Activated T-helper 1 cell treated with anti-CD3 and anti-CD28 coated beads, Interleukin-12 subunit alpha, Interleukin-12 subunit beta, Interleukin-2, Interleukin-4 antibody, amounts not matched to agents 30 ng/mL and 10 ng/mL and 1 ng/mL, durations not matched to agents 14 hours and 24 hours and 36 hours (primary cell): ENCODE measurements around the gene KERA. TPM values are rescaled to one million over a fixed set of nuclear protein-coding genes. Genes with fewer than 3 reads are reported as not detected.

ENCODE experiments used
- DNase-seq: peaks from one replicate; pipeline ENCODE4 v3.0.0; 2021; ENCODE audit warnings: low spot score
- H3K27ac Mint-ChIP-seq: one replicate; pipeline ENCODE4 v1.8.0; 2021; ENCODE audit warnings: mild to moderate bottlenecking, mixed read lengths
- H3K27me3 Mint-ChIP-seq: one replicate; pipeline ENCODE4 v1.8.0; 2022; ENCODE audit warnings: mild to moderate bottlenecking, moderate library complexity, mixed read lengths; ENCODE audit not compliant: insufficient read depth
- H3K36me3 Mint-ChIP-seq: one replicate; pipeline ENCODE4 v1.8.0; 2021; ENCODE audit warnings: low read depth, mixed read lengths
- H3K4me1 Mint-ChIP-seq: one replicate; pipeline ENCODE4 v1.8.0; 2021; ENCODE audit warnings: low read depth, mixed read lengths
- H3K4me3 Mint-ChIP-seq: one replicate; pipeline ENCODE4 v1.8.0; 2021; ENCODE audit warnings: mild to moderate bottlenecking, moderate library complexity, mixed read lengths
- H3K9me3 Mint-ChIP-seq: one replicate; pipeline ENCODE4 v1.8.0; 2021; ENCODE audit warnings: mixed read lengths
- intact Hi-C: fragments of 100-400 bp; cut with micrococcal nuclease; formaldehyde crosslinking; loops from one replicate; pipeline ENCODE4 v1.15.1; 2024
- total RNA-seq: library from RNA; stranded (reverse); gene quantifications from 2 replicates; pipeline ENCODE4 v1.2.3, GENCODE V29; 2022

Gene KERA, protein sequence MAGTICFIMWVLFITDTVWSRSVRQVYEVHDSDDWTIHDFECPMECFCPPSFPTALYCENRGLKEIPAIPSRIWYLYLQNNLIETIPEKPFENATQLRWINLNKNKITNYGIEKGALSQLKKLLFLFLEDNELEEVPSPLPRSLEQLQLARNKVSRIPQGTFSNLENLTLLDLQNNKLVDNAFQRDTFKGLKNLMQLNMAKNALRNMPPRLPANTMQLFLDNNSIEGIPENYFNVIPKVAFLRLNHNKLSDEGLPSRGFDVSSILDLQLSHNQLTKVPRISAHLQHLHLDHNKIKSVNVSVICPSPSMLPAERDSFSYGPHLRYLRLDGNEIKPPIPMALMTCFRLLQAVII
- total RNA-seq = not detected in 2 replicates

DNA sequence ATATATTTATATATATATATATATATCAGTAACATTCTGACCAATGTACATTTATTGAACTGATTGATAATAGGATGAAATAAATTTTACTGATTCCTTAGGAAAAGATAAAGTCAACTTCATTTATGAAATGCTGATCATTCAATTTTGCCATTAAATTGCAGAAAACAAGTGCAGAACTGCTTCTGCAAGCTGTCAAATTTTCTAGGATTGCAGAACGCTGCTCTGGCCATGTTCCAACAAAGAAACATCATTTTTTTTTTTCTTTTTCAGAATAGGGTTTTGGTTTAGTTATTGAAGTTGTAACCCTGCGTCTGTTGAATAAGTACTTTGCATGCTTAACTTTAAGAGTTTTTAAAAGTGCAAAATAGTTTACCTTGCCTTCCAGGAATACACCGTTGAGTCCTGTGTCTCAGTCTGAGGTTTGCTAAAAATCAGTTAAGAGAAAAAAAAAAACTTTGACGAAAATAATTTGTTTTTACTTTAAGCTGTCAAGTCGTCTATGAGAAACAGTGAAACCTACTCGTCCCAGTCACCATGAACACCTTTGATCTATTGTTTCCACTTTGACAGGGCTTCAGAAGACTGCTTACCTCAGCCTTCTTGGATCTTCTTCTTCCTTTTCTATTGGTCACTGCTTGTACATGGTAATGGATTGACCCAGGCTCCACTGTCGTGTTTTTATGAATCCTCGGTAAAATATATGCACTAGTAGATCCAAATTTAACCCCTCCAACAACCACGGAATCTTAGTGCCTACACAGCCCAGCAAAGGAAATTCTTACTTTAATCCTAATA lies at the start of gene KERA:
KERA (minus strand) TSS at position 657 of the 798 bp plus-strand sequence. CDS start 1,743 bp downstream, outside the sequence.
- no peak within 1 kb of the TSS for H3K27ac Mint-ChIP-seq
- no peaks in the 10 kb centered on the region for H3K4me1 Mint-ChIP-seq
- intact Hi-C loops = no loop called here
- no peak within 1 kb of the TSS for H3K4me3 Mint-ChIP-seq
- no peaks in the 10 kb centered on the region for H3K36me3 Mint-ChIP-seq
- no peaks in the 10 kb centered on the region for H3K9me3 Mint-ChIP-seq
- DNase-seq = no peak
- H3K27me3 Mint-ChIP-seq = no peaks in the 10 kb centered on the region

DNA sequence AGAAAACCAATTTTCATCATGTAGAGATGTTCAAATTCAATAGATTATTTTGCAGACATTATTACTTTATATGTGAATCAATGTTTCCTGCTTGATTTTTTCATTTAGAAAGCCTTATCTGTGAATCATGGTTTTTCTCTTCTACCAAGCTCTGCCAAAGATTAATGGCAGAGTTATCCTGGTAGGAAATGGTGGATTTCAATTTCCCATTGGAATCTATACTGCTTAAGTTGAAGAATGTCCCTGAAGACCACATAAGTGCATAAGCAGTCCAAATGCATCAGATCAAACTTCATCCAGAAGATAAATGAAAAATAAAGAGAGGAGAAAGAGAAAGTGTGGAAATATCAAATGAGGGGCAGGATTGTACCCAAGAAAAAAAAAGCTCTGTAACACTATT lies 48.5 kb upstream of the KERA start:
- Mint-ChIP-seq H3K27me3 (no peaks in the 10 kb centered on the region), H3K27ac (no peak overlapping the region), H3K4me1 (no peaks in the 10 kb centered on the region), H3K36me3 (no peaks in the 10 kb centered on the region), H3K9me3 (no peaks in the 10 kb centered on the region), H3K4me3 (no peak overlapping the region)
- intact Hi-C loops = no loop called here
- no peak for DNase-seq

DNA sequence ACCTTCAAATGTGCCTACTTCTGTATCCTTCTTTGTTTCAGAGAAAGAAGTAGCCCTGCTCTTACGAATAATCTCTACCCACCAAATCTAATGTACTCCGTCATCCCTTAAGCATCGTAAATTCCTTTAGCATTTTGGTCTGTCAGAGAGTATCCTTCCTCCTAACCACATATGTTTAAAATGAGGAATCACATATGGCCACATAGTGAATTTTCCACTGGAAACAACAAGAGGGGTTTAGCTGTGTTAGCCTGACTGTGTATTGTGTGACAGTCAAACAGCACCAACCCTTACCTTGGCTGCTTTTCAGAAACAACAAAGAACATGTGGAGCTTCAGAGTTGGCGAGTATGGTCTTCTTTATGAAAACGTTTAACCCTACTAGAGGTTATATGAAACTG lies 48.0 kb upstream of the KERA start:
- intact Hi-C loops = no loop called here
- Mint-ChIP-seq H3K27me3 (no peaks in the 10 kb centered on the region), H3K4me3 (no peak overlapping the region), H3K27ac (no peak overlapping the region), H3K4me1 (no peaks in the 10 kb centered on the region), H3K36me3 (no peaks in the 10 kb centered on the region), H3K9me3 (no peaks in the 10 kb centered on the region)
- DNase-seq = no peak

DNA sequence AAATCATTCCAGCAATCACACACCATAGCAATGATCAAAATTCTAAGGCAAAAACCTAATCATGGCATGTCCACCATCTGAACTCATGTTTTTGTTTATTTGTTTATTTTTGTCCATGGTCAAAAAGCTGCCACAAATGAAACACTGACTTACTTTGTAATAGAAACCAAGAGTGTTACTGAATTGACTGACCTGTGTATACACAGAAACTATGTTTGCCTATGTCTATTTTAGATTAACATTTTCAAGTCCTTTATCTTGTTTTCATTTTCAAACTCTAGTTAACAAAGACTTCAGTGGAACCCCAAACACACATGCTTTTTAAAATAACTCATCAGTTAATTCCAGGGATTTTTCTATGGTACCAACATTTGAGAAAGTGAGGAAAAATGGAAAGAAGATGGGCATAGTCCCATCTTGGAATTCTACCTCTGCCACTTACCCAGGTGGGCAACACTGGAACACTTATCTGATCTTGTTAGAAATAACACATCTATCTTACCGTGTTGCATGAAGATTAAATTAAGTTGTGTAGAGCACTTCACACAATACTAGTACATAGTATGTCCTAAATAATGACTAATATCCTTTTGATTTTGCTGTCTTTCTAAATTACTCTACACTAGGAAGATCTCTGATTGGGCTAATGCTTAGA lies 47.1 kb upstream of the KERA start:
- intact Hi-C loops = no loop called here
- no peak overlapping the region for H3K4me3 Mint-ChIP-seq
- no peaks in the 10 kb centered on the region for H3K27me3 Mint-ChIP-seq
- H3K4me1 Mint-ChIP-seq = no peaks in the 10 kb centered on the region
- no peak overlapping the region for H3K27ac Mint-ChIP-seq
- no peak for DNase-seq
- H3K36me3 Mint-ChIP-seq = no peaks in the 10 kb centered on the region
- H3K9me3 Mint-ChIP-seq = no peaks in the 10 kb centered on the region

DNA sequence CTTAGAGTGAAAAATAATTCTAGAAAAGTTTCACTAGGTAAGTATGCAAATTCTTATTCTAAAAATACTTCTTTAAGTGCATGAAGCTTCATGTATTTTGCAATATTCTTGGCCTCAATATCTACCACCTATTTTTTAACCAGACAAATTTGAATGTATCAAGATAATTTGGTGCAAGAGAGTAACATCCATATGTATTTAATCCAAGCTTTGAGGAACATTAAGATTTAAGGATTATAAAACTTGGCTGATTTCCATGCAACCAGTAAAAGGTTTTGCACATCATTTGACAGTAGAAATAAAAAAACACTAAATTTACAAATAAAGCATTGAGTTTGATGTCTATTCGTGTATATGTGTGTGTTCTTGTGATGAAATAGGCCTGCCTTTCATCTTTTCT lies 45.8 kb upstream of the KERA start:
- no peak for DNase-seq
- Mint-ChIP-seq H3K4me3 (no peak overlapping the region), H3K27ac (no peak overlapping the region), H3K36me3 (no peaks in the 10 kb centered on the region), H3K4me1 (no peaks in the 10 kb centered on the region), H3K9me3 (no peaks in the 10 kb centered on the region), H3K27me3 (no peaks in the 10 kb centered on the region)
- intact Hi-C loops = no loop called here

DNA sequence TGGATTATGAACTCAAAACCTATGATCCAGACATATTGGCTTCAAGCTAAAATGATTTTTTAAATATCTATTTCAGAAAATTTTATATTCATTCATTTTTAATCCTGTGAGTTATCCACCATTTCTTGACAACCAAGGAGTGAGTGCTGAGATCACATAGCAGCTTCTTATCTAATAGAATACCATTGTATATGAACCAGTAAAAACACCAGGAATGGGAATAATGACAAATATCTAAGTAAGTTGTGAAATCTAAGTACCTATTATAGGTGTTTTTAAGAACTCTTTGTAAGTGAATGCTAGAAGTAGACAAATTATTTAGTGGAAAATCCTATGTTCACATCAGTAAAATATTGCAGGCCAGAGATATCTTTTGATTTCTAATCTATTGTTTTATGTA lies 45.3 kb upstream of the KERA start:
- intact Hi-C loops = no loop called here
- Mint-ChIP-seq H3K36me3 (no peaks in the 10 kb centered on the region), H3K4me3 (no peak overlapping the region)

DNA sequence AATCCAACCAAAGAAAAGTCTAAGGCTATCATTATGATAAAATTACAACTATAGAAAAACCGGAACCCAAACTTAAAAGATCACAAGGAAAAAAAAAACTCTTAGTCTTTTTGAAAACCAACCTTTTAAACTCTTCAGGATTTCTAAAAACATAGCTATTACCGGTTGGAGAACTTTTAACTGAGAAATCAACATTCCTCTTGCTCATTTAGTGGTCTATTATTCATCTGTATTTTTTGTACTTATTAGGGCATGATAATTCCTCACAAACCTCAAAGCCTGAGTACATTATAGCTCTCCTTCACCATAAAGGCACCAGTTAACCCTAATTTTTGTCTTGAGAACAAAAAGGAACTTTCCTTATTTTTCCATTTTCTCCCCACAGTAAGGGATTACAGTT lies 43.1 kb upstream of the KERA start:
- intact Hi-C loops = no loop called here
- Mint-ChIP-seq H3K9me3 (no peaks in the 10 kb centered on the region), H3K4me3 (no peak overlapping the region), H3K27ac (no peak overlapping the region), H3K27me3 (peaks cover 2% of the 10 kb centered on the region), H3K36me3 (no peaks in the 10 kb centered on the region), H3K4me1 (no peaks in the 10 kb centered on the region)
- DNase-seq = no peak

More for the DNA sequence above, 45.3 kb upstream of the KERA start:
- no peaks in the 10 kb centered on the region for H3K9me3 Mint-ChIP-seq
- no peak overlapping the region for H3K27ac Mint-ChIP-seq
- no peaks in the 10 kb centered on the region for H3K4me1 Mint-ChIP-seq
- DNase-seq = no peak
- H3K27me3 Mint-ChIP-seq = no peaks in the 10 kb centered on the region

DNA sequence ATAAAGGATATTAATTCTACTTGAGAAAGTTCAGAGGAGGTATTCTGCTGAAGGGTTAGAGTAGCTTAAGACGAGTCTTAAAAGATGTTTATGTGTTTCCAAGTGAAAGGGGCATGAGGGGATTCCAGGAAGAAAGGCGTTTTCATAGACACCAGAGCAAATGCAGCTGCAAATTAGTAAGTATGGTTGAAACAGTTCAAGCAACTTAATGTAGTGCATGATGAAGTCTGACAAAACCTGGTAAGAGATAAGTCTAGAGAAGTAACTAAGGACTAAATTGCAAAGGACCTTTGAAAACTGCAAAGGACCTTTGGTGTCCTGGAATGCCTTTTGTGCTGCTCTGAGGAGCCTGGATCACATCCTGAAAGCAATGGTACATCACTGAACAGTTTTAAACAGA lies 42.0 kb upstream of the KERA start:
- H3K4me1 Mint-ChIP-seq = no peaks in the 10 kb centered on the region
- H3K36me3 Mint-ChIP-seq = no peaks in the 10 kb centered on the region
- H3K27me3 Mint-ChIP-seq = peaks cover 2% of the 10 kb centered on the region
- no peak overlapping the region for H3K4me3 Mint-ChIP-seq
- DNase-seq = no peak
- H3K27ac Mint-ChIP-seq = no peak overlapping the region
- no peaks in the 10 kb centered on the region for H3K9me3 Mint-ChIP-seq
- intact Hi-C loops = no loop called here

DNA sequence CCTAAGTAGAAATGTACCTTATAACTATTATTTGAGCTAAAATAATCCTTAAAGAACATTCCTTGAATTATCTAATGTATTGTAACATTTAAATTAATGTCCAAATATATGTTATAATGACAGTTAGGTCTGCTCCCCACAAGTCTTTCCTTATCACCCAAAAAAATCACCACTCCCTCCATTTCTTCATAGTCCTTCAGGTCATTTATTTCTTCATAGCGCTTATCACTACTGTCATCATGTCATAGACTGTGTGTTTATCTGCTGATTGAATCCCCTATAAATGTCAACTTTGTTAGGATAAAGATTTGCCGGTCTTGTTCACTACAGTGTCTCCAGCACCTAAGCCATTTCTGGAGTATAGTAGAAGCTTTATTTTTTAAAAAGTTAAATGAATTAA lies 41.5 kb upstream of the KERA start:
- Mint-ChIP-seq H3K27ac (no peak overlapping the region), H3K36me3 (no peaks in the 10 kb centered on the region), H3K4me1 (no peaks in the 10 kb centered on the region), H3K9me3 (no peaks in the 10 kb centered on the region), H3K27me3 (peaks cover 2% of the 10 kb centered on the region), H3K4me3 (no peak overlapping the region)
- DNase-seq = no peak
- intact Hi-C loops = no loop called here

DNA sequence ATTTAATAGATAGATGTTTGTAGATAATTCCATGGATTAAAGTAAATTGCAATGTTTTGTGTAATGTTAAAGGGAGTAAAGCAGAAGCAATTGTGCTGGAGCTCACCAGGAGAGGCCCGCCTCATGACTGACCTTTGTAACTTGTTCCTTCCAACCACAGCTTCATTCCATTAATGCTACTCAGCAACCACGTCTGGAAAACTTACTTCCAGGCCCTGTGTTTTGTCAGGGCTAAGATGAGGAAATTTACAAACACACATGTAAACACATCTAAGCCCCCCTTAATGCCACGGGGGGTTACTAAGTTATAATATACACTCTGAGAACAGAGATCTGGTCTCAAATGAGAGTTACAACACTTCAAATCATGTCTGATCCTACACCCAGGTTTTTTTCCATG lies 41.1 kb upstream of the KERA start:
- no peak overlapping the region for H3K4me3 Mint-ChIP-seq
- intact Hi-C loops = no loop called here
- H3K36me3 Mint-ChIP-seq = no peaks in the 10 kb centered on the region
- H3K27me3 Mint-ChIP-seq = peaks cover 2% of the 10 kb centered on the region
- H3K9me3 Mint-ChIP-seq = no peaks in the 10 kb centered on the region
- no peak overlapping the region for H3K27ac Mint-ChIP-seq
- H3K4me1 Mint-ChIP-seq = no peaks in the 10 kb centered on the region
- DNase-seq = no peak

DNA sequence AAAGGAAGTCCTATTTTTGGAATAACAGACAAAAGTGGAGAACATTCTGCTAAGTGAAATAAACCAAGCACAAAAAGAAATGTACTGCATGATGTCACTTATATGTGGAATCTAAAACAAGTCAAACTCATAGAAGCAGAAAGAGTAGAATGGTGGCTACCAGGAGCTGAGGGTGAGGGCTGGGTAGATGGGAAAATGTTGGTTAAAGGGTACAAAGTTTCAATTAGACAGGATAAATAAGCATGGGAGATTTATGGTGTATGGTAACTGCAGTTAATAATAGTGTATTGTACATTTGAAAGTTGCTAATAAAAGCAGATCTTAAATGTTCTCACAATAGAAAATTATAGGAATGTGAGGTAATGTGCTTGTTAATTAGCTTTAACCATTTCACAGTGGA lies 40.6 kb upstream of the KERA start:
- no peaks in the 10 kb centered on the region for H3K9me3 Mint-ChIP-seq
- intact Hi-C loops = no loop called here

DNA sequence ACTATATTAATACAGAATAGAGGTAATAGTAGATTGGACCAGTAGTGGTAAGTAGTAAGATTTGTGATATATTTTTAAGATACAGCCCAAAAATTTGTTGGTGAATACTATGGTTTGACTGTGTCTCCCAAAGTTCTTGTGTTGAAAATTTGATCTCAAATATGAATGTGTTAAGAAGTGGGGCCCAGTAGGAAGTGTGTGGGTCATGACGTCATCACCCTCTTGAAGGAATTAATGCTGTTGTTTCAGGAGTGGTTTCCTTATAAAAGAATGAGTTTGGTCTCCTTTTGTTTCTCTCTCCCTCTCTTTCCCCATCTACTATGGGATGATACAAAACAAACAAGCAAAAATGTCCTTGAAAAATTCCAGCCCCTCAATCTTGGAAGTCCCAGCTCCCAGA lies 37.1 kb upstream of the KERA start:
- Mint-ChIP-seq H3K27me3 (peaks cover 2% of the 10 kb centered on the region), H3K4me3 (no peak overlapping the region), H3K36me3 (no peaks in the 10 kb centered on the region), H3K4me1 (no peaks in the 10 kb centered on the region), H3K27ac (no peak overlapping the region), H3K9me3 (peaks cover 10% of the 10 kb centered on the region)
- no peak for DNase-seq
- intact Hi-C loops = no loop called here

More for the DNA sequence above, 40.6 kb upstream of the KERA start:
- H3K27me3 Mint-ChIP-seq = peaks cover 2% of the 10 kb centered on the region
- no peak overlapping the region for H3K4me3 Mint-ChIP-seq
- H3K4me1 Mint-ChIP-seq = no peaks in the 10 kb centered on the region
- H3K36me3 Mint-ChIP-seq = no peaks in the 10 kb centered on the region
- no peak for DNase-seq
- no peak overlapping the region for H3K27ac Mint-ChIP-seq

DNA sequence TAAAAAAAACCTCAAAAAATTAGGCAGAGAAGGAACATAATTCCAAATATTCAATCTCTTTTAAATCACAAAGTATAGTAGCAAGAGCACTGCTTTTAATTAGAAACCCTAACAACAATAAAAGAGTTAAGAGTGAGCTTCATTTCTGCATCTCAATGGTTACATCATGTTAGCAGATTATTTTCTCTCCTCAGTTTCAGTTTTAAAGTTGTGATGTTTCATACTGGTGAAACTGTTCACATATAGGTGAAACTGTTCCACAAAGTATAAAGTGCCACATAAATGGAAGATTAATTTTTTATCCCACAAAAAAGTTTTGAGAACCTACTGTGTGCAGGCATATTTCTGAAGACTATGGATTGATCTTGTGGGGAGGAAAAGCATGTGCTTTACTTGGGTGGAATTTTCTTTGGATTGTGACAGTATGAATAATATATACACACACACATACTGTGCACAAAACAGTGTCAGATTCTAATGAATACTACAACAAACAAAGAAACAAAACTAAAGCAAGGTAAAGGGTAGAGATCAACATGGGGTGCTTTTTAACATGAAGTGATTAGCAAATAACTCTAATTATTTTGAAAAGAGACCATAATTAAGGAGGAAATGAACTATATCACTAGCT lies 36.3 kb upstream of the KERA start:
- H3K27me3 Mint-ChIP-seq = peaks cover 2% of the 10 kb centered on the region
- H3K27ac Mint-ChIP-seq = no peak overlapping the region
- no peaks in the 10 kb centered on the region for H3K4me1 Mint-ChIP-seq
- peaks cover 17% of the 10 kb centered on the region for H3K9me3 Mint-ChIP-seq
- no peaks in the 10 kb centered on the region for H3K36me3 Mint-ChIP-seq
- DNase-seq = no peak
- intact Hi-C loops = no loop called here
- H3K4me3 Mint-ChIP-seq = no peak overlapping the region
